GM18873 (cell line): ENCODE measurements around the gene NID1.
"Not testable (repeated sequence)": the region's sequence is repeated elsewhere in the genome, so short reads cannot be mapped to it uniquely, and the experiment has no call there.

Experiments used
- ATAC-seq: cut with Tn5 transposase; IDR thresholded peaks from one replicate; pipeline ENCODE4 v1.9.1; 2021; ENCODE audit warnings: mild to moderate bottlenecking, moderate library complexity, moderate number of reproducible peaks; ENCODE audit not compliant: unreplicated experiment, low FRiP score

Gene NID1

DNA sequence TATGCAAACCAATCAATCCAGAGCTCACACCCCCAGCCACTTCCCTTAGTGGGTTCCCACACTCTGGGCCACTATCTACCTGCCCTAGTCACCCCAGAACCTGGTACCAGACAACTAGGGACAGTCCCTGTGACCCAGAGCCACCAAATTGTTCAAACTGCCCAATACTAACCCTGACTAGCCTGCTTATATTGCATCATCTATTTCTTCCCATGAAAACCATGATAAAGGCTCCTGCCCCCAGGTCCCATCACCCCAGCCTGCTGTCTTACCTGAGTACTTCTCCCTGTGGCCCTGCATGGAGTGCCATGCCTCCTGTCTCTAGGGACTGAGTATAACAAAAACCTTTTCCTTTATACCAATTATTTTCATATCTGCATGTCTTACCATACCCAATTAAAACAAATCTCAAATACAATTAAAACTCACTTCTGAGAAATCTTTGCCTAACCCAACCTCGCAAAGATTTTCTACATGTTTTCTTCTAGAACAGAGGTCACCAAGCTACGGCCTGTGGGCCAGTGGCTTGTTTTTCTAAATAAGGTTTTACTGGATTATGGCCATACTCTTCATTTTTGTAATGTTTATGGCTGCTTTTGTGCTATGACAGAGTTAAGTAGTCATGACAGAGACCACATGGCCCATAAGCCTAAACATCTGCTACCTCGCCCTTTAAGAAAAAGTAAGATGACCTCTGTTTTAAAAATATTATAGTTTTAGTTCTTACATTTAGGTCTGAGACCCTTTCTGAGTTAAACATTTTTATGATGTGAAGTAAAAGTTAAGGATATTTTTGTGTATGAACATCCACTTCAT lies 31.0 kb upstream of the NID1 start:
- ATAC-seq, result no peak

DNA sequence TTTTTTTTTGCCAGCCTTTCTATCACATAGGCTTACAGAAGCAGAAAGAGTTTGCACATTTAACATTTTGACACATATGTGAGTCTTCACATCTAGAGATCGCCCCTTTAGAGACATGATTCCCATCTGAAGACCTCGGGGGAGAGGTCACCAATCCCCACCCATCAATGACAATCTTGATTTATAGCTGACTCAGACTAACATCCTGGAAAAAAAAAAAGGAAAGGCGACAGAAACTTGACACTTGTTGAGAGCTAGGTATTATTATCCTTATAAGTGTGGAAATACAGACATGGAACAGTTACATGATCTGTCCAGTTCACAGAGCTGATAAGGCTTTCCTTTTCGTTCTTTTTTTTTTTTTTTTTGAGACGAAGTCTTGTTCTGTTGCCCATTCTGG lies 28.0 kb upstream of the NID1 start:
- no peak for ATAC-seq

DNA sequence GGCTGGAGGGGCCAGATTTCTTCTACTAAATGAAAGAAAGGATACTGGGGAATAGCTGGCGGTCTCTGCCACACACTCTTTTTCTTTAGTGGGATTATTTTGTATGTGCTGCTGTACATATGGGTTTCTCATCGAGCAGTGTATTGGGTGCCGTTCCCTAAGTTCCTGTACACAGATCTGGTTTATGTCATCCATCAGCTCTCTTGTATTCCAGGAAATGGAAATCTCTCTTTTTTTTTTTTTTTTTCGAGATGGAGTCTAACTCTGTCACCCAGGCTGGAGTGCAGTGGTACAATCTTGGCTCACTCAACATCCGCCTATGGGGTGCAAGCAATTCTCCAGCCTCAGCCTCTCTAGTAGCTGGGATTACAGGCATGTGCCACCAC lies 27.0 kb upstream of the NID1 start:
- no peak for ATAC-seq

DNA sequence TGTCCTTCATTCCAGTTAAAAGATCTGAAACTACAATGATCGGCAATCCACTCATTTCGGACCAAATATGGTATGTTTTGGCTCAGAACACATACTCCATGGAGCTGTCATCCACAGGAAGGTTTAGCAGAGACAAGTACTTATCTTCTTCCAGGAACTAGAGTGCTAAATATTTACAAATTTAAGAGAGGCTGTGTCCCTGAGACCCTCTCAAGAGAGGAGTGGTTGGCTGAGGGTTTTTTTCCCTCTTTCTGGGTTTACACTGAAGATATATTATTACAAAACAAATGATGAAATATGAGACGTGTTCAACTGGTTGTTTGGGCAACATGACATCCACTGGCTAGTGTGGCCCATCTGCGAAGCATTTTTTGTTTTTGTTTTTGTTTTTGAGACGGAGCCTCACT lies 25.9 kb upstream of the NID1 start:
- no peak for ATAC-seq

DNA sequence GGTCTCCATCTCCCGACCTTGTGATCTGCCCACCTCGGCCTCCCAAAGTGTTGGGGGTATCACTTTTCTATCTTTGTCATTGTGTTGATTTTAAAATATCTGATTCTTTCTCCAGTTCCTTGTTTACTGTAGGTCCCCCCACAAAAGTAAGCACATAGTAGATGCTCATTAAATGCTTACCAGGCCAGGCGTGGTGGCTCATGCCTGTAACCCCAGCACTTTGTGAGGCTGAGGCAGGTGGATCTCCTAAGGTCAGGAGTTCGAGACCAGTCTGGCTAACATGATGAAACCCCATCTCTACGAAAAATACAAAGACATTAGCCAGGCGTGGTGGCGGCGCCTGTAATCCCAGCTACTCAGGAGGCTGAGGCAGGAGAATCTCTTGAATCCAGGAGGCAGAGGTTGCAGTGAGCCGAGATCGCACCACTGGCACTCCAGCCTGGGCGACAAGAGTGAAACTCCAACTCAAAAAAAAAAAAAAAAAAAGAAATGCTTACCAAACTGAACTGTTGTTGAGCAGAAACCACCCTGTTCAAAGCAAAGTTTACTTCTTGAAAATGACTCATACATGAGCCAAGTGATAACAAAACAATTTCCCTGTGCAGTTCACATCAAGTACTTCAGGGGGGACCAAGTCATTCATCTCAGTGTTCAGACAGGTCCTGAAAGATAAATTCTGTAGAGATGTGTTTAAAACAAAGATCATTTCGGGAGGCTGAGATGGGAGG lies 24.3 kb upstream of the NID1 start:
- ATAC-seq, result no peak

DNA sequence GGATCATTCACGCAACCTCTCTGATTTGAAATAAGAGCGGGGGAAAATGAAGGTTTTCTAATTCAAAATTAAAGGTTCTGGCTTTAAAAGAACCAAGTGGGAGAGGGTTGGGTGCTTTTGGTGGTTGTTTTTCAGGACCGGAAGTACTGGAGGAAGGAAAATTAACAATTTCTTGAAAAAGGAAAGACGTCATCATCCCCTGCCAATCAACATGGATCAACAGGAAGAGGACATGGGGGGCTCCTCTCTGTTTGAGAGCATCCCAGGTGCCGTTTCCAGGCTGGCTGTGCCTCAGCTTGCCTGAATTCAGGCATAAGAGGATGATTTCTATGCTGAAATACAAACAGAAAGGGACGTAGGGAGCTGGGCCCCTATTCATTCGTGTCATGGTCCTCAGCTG lies 21.6 kb upstream of the NID1 start:
- no peak for ATAC-seq

DNA sequence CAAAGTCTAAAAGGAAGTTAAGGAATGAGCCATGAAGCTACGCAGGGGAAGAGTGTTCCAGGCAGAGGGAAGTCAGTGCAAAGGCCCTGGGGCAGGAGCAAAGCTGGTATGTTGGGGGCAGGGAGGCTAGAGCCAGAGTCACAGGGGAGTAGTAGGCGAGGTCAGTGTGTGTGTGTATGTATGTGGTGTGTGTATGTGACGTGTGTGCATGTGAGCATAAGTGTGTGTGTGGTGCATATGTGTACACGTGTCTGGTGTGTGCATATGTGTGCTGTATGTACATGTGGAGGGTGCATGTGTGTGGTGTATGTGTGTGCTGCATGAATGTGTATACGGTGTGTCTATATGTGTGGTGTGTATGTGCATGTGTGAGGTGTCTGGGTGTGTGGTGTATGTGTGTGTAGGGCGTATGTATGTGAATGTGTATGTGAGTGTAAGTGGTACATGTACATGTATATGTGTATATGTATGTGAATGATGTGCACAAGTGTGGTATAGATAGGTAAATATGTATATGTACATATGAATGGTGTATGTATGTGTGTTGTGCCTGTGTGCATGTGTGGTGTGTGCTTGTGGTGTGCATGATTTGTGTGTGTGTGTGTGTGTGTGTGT lies 20.8 kb upstream of the NID1 start:
- no peak for ATAC-seq

DNA sequence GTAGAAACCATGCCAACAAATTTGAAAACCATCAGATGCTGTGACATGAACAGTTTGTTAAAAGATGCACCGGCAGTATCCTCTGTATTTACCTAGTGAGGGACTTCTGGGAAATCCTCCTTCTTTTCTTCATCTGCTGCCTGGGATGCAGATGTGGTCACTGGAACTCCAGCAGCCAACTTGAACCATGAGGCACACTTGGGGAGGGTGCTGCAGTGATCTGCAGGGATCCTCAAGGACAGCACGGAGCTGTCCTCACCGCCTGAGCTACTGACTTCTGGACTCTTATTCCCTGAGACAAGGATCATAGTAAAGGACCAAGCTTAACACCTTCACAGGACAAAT lies 19.5 kb upstream of the NID1 start:
- no peak for ATAC-seq

DNA sequence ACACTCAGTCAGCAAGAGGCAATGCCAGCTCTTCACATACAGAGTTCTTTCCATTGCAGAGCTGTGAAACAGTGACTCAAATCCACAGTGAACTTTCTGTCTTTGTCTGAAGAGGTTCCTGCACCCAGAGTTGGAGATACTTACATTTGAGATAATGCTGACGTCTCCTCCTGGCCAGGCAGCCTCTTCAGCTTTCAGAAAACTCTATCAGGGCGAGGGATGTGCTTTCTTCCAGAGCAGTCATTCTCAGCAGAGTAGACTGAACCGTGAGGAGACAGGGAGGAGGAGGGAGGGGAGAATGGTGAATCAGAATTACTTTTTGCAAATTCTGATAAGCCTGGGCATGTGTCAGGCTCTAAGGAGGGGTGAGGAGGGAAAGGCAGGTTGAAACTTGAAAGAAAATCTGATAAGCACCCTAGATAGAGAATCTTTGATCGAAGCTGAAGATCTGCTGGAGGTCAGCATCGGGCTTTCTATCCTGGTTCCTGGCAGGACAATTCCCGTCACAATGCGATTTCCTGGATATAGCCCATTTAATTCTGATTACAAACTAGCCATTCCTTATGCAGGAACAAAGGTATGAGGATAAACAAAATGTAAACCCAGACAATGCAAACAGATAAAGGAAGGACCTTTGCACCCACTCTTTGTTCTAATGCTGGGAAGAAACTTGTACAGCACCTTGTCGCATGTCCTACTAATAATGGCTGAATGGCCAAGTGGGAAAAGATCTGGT lies 18.9 kb upstream of the NID1 start:
- no peak for ATAC-seq

DNA sequence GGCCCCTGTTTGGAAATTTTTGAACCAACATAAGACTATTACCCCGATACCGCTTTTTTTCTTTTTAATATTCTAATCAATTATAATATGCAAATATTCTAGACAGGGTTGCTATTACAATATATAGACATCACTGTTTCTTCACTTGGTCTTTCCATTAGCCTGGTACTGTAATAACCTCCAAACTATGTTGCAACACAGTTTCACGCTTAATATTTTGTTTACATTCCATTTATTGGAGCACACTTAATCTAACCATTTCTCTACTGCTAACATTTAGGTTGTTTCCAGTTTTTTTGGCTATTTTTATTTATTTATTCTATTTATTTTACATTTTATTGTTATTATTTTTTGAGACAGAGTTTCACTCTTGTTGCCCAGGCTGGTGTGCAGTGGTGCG lies 17.6 kb upstream of the NID1 start:
- no peak for ATAC-seq

DNA sequence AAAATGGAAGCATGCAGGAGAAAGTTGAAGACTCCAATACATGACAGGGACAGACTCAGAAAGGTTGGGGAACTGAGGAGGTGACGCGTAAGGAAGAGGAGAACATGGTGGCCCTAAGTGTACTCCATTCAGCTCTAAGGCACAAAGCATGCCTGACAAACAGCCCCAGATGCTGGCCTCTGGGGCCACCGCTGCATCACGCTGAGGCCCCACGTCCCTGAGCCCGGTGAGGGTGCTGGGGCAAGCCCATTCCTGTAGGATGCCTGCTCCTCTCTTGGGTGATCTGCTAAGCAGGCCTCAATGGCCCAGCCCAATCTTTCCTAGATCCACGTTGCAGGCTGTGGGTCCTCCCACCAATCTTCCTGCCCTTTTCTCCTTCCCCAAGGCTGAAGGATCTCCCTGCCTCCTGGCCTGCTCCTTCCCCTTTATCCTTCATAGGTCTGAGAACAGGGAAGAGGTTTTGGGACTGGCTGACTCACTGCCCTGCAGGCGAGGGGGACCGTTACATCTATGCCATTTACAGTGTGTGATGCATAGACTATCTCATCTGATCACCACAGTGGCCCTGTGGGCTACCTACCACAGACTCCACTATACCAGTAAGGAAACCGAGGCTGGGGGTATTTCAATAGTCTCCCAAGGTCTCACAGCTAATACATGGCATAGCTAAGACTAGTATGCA lies 16.8 kb upstream of the NID1 start:
- no peak for ATAC-seq

DNA sequence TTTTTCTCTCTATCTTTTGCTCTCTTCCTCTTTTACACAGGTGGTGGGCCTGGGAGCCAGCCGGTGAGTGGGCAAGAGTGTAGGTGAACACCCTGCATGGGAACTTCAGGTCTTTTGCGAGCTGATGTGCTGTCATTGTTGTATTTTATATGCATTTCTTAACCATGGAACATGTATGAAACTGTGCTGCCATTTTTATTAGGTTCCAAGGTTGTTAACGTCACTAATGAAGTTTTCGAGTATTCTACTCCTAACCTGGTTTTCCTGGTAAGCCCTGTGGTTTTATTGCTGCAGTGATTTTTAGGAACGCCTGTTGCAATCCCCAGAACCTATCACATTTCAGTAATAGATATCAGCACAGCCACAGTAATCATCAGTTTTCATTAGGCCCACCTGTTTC lies 14.8 kb upstream of the NID1 start:
- ATAC-seq, result no peak

DNA sequence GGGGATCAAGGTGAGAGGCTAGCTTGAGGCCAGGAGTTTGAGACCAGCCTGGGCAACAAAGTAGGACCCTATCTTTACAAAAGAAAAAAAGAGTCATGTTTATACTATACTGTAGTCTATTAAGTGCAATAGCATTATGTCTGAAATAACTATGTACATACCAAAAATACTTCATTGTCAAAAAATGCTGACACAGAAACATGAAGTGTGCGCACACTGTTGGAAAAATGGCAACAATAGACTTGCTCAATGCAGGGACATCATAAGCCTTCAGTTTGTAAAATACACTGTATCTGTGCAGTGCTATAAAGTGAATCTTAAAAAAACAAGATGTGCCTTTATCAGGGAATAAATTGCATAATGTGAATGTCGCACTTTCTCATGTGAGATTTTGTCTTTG lies 14.1 kb upstream of the NID1 start:
- ATAC-seq, result no peak

DNA sequence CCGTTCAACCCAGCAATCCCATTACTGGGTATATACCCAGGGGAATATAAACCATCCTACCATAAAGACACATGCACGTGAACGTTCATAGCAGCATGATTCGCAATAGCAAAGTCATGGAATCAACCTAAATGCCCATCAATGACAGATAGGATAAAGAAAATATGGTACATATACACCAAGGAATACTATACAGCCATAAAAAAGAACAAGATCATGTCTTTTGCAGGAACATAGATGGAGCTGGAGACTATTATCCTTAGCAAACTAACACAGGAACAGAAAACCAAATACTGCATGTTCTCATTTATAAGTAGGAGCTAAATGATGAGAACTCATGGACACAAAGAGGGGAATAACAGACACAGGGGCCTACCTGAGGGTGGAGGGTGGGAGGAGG lies 13.2 kb upstream of the NID1 start:
- not testable (repeated sequence) for ATAC-seq

DNA sequence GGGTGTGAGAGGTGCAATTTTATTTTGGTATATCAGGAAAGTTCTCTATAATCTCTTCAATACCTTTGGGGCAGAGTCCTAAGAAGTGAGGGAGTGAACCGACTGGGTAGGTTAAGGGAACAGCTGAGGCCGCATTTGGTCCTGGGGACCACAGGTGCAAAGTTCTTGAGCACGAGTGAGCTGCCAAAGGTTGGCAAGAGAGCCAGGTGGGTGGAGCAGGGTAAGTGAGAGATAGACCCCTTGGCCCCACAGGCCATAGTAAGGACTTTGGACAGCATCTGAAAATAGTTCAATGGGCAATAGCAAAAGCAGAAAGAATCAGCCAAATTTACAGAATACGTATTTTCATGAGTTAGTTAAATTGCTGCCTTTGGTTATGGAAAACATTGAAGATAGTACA lies 11.0 kb upstream of the NID1 start:
- no peak for ATAC-seq

DNA sequence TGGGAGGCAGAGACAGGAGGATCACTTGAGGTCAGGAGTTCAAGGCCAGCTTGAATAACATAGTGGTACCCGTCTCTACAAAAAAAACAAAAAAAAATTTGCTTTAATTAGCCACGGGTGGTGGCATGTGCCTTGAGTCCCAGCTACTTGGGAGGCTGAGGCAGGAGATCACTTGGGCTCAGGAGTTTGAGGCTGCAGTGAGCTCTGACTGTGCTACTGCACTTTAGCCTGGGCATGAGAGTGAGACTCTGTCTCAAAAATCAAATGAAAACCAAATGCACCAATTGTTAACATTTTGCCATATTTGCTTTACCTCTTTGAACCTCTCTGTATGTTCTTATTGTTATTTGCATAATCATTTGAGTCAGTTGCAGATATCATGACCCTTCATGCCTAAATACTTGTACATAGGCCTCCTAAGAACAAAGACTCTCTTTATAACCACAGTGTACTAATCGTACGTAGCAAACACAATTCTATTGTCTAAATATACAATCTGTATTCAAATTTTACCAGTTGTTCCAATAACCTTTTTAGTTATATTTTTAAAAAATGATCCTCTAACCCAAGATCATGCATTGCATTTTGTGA lies 8.5 kb upstream of the NID1 start:
- no peak for ATAC-seq

DNA sequence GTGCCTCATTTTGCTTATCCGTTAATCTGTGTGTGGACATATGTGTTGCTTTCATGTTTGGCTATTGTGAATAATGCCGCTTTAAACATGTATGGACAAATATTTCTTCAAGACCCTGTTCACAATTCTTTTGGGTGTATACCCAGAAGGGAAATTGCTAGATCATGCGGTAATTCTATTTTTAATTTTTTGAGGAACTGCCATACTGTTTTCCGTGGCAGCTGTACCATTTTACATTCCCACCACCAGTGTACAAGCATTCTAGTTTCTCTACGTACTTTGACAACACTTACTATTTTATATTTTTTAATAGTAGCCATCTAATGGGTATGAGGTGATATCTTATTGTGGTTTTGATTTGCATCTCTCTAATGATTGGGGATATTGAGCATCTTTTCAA lies 7.1 kb upstream of the NID1 start:
- no peak for ATAC-seq

DNA sequence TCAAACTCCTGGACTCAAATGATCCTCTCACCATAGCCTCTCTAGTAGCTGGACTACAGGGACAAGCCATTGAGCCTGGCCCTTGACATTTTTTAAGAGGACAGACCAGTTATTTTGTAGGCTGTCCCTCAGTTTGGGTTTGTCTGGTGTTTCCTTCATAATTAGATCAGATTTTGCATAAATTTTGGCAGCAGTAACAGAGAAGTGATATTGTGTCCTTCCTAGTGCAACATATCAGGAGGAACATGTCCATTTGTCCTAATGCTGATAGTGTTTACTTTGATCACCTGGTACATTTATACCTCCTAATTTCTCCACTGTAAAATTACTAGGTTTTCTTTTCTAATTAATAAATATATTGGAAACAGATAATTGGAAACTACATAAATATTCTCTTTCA lies 5.9 kb upstream of the NID1 start:
- ATAC-seq, result no peak

DNA sequence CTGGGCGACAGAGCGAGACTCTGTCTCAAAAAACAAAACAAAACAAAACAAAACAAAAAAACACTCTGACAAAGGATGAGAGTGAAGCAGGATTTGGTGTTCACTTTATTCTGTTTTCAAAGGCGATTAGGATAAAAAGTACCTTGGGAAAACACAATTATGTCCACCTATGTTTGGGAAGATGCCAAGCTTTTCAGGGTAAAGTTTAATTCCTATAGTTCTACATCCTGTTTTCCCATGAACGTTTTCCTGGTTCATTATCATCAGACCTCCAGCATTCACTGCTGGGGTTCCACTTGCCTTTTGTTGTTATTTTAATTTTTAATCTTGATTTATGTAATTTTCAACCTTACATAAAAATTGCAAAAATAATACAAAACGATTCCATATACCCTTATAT lies 4.9 kb upstream of the NID1 start:
- ATAC-seq, result no peak

DNA sequence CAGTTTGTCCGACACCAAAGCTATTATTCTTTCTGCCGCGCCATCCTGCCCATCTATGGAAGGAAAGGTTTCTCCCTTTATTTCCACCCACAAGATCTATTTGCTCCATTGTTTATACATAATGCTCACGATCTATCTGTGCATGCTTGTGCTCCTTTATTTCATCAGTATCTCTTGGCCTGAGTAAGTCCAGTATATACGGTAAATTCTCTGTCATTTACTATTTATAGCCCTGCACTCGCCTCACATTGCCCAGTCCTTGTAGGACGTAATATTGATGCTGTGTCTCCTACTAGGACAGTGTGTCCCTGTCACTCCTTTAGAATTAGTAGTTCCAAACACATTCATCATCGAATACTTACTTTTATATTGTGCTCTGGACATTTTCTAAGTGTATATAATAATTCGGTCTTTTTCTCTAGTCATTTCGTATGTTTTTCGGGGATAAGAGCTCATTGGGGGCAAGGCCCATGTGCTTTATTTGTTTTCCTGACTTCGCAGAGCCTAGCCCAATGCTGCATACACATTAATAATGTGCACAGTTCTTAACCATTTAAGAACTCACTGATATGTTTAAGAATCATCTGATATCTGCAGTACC lies 3.1 kb upstream of the NID1 start:
- ATAC-seq, result no peak
